Astrocyte of the spinal cord (primary cell): ENCODE results near the gene DNAJB12.
A peak's percentile ranks its signal among the peaks of the same experiment; 100 is the strongest.
"Not testable (repeated sequence)": the region's sequence is repeated elsewhere in the genome, so short reads cannot be mapped to it uniquely, and the experiment has no call there.

ENCODE experiments used
- DNase-seq: peaks from one replicate; pipeline ENCODE4 v3.0.0; 2011; ENCODE audit warnings: low read depth, low spot score
- H3K4me3 ChIP-seq: 2 replicates; pipeline ENCODE4 v1.5.1; 2011; ENCODE audit warnings: low read depth, mild to moderate bottlenecking, low read length, moderate library complexity
- CTCF ChIP-seq: IDR thresholded peaks from 2 replicates; pipeline ENCODE4 v1.5.1; 2012; ENCODE audit warnings: low read depth, mild to moderate bottlenecking, low read length, inconsistent platforms
- in situ Hi-C: cut with HindIII; loops from 2 replicates; pipeline ENCODE4 v1.10.0; 2017; ENCODE audit warnings: low sequenced_read_pairs

Gene DNAJB12

GRCh38 chr10:72309290-72310240, 45.2 kb downstream of the DNAJB12 start:
- in situ Hi-C loops = no loop called here
- no peak for DNase-seq
- H3K4me3 ChIP-seq = no peak overlapping the region
- TF ChIP-seq CTCF = no peak

GRCh38 chr10:72308320-72308987, 46.3 kb downstream of the DNAJB12 start:
- peak; percentile 81 for DNase-seq
- no peak for TF ChIP-seq CTCF
- H3K4me3 ChIP-seq = no peak overlapping the region
- in situ Hi-C loops = no loop called here

- in situ Hi-C loops, H3K4me3 ChIP-seq, DNase-seq: not testable (repeated sequence)
These were observed 47.0 kb downstream of the DNAJB12 start for GRCh38 chr10:72307711-72308110.

- in situ Hi-C loops = no loop called here
- H3K4me3 ChIP-seq = no peak overlapping the region
- no peak for DNase-seq
- no peak for TF ChIP-seq CTCF
These were observed 48.4 kb downstream of the DNAJB12 start for GRCh38 chr10:72306215-72306760.

- no peak for TF ChIP-seq CTCF
- no peak overlapping the region for H3K4me3 ChIP-seq
- in situ Hi-C loops = no loop called here
- DNase-seq = no peak
These were observed 51.1 kb downstream of the DNAJB12 start for GRCh38 chr10:72303424-72304128.

GRCh38 chr10:72298592-72299519, 55.9 kb downstream of the DNAJB12 start:
- TF ChIP-seq CTCF = no peak
- no peak for DNase-seq
- in situ Hi-C loops = no loop called here
- no peak overlapping the region for H3K4me3 ChIP-seq
